NCI-H1092 (cell line): Measurements from ENCODE around the gene UBE2I.

ENCODE experiments used
- DNase-seq: peaks from one replicate; lab custom pipeline; 2025; lab: John Stamatoyannopoulos, UW

The UBE2I gene

GRCh38 chr16:1330931-1331711 lies 21.7 kb downstream of the UBE2I start:
- DNase-seq = no peak

DNA sequence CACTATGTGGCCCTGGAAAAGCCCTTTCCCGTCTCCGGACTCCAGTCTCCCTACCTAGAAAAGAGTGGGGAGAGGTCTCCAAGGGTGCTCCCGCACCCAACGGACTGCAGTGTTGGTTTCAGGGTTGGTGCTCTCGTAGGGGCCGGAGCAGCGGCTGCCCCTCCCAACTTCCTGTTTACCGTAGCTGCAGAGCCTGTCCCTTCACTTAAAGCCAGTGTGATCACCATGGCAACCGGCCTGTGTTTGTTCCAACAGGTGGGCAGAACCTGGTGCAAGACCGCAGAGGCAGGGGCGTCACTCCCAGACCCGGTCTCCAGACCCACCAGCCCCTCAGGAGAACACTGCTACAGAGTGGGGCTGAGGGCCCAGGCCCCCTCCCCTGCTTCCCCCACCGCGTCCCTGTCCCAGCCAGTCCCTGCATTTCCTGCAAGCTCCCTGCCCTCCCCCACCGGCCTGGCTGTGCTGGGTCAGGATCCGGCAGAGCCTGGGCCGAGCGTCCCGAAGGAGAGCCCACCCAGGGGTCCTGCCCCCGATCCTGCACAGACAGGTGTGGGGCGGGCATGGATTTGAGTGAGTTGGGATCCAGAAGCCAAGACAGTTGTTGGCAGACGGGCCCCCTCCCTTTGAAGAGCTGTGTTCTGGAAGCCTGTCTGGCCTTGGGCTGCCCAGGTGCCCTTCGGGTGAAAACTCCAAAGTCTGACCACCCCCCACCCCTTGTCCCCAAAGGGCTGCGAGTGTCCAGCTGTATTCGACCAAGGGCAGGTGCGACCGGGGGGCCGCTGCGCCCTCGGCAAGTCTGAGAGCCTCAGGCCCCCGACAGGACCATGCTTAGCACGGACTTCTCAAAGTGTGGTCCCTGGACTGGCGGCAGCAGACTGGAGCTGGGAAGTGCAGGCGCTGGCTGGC lies 22.5 kb downstream of the UBE2I start:
- DNase-seq = peak; percentile 34

DNA sequence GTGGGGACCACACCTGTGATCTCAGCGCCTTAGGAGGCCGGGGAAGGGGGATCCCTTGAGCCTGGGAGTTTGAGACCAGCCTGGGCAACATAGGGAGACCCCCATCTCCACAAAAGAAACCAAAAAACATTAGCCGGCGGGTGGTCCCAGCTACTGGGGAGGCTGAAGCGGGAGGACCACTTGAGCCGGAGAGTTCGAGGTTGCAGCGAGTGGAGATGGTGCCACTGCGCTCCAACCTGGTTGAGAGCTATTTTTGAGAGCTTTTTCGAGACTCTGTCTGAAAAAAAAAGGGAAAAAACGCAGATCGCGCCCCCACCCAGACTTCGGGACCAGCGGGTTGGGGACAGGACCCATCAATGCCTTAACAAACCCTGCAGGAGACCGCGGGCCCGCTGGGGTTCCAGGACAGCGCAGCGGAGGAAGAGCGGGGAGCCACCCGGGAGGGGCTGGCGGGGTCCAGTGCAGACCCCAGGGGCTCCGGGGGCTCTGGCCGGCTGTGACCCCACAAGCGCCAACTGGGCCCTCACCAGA lies 23.2 kb downstream of the UBE2I start:
- no peak for DNase-seq

DNA sequence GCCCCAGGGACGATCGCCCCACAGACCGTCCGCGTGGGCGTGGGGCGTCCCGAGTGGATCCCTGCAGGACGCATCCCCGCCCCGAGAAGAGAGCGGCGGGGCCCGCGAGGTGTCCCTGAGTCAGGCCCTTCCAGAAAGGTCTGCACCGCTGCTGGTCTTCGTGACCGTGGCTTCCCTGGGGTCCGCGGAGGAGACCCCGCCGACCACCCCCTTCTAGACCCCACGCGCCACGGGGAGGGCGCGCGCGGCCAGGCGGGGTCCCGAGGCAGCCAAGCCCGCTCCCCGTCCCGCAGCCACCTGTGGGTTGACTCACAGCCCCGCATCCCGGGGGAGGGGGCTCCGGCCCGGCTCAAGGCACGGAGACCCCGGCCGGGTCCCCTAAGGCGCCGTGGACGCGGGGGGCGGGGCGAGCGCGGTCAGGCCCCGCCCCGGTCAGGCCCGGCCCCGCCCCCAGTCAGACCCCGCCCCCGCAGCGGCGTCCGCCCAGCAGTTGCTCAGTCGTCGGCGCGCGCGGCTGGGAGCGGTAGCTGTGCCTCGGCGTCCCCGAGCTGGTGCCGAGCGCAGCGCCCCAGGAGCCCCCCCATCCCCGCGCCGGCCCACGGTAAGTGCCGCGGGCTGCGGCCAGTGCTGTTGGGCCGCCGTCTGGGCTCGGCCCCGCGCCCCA lies 23.8 kb downstream of the UBE2I start, which contains the start of gene BAIAP3:
BAIAP3 (plus strand) TSS at position 497 of the 664 bp plus-strand sequence. CDS start 4,905 bp downstream, outside the sequence.
- no peak for DNase-seq

- DNase-seq = no peak
Measured at GRCh38 chr16:1333854-1334700, 24.6 kb downstream of the UBE2I start.

DNA sequence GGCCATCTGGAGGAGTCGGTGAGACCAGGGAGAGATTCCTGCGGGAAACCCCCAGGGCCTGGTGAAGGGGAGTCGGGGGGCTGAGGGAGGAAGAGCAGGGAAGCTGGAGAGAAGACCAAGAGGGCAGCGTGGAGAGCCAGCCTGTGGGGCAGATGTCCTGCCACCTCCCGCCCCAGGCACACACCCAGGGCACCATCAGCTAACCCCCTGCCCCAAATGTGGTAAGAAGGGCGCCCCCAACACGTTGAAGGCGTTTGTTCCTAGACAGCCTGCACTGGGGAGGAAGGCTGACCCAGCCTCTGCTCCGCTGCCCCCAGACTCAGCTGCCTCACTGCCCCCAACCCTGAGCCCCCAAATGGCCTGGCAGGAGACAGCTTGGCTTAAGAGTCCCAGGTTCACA lies 25.3 kb downstream of the UBE2I start:
- DNase-seq = no peak

- DNase-seq = peak; percentile 58
Measured at GRCh38 chr16:1335211-1335971, 26.0 kb downstream of the UBE2I start.

DNA sequence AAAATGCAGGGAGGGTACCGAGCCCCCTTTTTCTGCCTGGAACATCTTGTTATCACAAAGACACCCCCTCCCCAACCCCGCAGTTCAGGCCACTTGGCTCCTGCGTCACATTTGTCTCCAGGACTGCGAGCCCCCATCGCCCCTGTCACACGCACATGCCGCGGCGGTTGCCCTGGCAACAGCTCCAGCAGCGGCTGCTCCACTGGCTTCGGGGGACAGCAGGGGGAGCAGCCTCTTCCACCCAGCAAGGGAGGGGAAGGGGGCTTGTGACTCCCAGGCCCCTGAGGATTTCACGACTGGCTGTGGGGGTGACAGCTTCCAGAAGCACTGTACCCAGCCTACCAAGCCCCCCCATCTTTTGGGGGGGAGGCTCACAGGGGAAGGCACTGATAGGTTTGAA lies 26.6 kb downstream of the UBE2I start:
- DNase-seq = peak; percentile 47

GRCh38 chr16:1336619-1337018 lies 27.2 kb downstream of the UBE2I start:
- no peak for DNase-seq

DNA sequence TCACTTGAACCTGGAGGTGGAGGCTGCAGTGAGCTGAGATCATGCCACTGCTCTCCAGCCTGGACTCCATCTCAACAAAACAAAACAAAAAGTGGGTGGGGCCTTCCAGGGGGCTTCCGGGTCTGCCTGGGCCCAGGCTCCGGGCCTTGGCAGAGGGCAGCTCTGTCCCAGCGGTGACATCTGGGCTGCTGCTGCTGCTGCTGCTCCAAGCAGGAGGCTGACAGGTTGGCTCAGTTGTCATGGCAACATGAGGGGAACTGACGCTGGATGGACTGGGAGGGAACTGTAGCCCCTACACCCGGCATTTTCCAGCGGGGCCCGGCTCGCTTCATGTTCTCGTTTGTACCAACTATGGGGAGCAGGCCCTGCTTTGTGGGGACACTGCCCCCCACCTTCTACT lies 28.1 kb downstream of the UBE2I start:
- no peak for DNase-seq

- no peak for DNase-seq
Measured at GRCh38 chr16:1338119-1338730, 28.8 kb downstream of the UBE2I start.

- no peak for DNase-seq
Measured at GRCh38 chr16:1338855-1339675, 29.6 kb downstream of the UBE2I start.

DNA sequence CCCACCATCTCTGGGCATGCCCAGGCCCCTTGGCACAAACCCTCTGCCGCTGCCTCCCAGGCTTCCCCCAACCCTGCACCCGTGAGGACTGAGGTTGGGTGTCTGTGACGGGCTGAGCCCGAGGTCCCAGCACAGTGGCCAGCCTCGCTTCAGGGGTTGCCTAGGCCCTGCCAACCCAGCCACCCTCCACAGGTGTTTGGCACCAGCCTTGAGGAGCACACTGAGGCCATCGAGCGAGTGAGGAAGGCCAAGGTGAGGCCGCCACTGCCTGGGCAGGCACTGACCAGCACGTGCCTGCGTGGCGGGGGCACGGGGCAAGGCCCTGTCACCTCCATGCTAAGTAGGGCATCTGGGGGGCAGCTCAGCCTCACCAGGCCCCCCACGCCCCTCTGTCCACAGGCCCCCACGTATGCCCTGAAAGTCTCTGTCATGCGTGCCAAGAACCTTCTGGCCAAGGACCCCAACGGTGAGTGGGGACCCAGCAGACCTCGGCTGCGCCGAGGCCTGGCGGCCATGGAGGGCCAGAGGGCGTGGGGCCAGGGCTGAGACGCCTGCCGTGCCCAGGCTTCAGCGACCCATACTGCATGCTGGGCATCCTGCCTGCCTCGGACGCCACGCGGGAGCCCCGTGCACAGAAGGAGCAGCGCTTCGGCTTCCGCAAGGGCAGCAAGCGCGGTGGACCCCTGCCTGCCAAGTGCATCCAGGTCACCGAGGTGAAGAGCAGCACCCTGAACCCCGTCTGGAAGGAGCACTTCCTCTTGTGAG lies 31.5 kb downstream of the UBE2I start:
- no peak for DNase-seq

DNA sequence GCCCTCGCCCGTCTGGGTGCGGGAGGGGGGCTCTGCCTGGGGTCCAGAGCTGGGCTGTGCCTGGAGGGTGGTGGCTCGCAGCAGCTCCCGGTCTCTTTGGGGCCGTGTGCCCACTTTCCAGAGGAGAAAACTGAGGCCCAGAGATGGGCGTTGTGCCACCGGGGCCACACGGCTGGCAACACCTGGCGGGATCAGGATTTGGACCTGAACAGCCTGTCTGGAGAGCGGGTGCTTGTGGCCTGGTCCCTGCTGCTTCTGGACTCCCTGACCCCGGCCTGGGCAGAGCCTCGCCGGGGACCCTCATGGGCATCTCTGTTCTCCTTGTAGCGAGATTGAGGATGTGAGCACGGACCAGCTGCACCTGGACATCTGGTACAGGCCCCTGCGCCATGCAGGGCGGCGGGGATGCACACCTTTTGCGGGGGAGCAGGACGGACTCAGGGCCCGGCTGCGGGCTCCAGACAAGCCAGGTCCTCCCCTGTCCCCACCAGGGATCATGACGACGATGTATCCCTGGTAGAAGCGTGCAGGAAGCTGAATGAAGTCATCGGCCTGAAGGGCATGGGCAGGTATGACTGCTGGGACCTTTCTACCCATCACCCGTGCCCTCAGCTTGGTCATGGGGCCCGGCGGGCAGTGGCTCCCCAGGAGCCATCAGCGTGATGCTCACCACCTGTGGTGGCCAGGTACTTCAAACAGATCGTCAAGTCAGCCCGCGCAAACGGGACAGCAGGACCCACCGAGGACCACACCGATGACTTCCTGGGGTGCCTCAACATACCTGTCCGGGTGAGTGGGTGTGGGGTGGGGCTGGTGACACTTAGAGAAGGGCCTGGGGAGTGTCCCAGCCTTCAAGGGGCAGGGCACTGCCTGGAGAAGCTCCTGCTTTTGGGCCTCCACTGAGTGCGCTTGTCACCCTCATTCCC lies 32.3 kb downstream of the UBE2I start:
- no peak for DNase-seq

GRCh38 chr16:1342526-1343427 lies 33.3 kb downstream of the UBE2I start:
- DNase-seq = peak; percentile 96
